AG09319 (cell line): ENCODE measurements around the gene RGS4.

Experiments used
- DNase-seq: peaks from one replicate; pipeline ENCODE4 v3.0.0-alpha.2; 2010; ENCODE audit warnings: low read depth; ENCODE audit errors: extremely low read depth
- TF ChIP-seq, protein P1 (sequence below): IDR thresholded peaks from 2 replicates; pipeline ENCODE4 v1.5.1; 2011; ENCODE audit warnings: low read depth, mild to moderate bottlenecking, inconsistent platforms, low read length, moderate library complexity

Gene RGS4

DNA sequence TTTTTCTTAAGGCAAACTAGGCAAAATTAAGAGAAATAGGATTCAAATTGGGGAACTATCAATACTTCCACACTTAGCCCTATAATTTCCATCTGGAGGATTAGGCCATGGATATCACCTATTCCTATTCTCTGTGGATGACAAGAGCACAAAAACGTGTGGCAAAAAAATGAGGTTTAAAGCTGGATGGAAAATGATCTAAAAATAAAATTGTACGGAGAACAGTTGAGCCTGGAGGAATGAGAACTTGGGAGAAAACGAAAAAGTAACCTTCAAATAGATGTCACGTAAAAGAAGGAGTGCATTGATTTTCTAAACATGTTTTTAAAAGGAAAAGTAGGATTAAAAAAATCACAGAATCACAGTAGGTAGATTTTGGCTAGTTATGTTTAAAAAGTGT, 55.7 kb downstream of the RGS4 start:
- TF ChIP-seq, protein P1, sequence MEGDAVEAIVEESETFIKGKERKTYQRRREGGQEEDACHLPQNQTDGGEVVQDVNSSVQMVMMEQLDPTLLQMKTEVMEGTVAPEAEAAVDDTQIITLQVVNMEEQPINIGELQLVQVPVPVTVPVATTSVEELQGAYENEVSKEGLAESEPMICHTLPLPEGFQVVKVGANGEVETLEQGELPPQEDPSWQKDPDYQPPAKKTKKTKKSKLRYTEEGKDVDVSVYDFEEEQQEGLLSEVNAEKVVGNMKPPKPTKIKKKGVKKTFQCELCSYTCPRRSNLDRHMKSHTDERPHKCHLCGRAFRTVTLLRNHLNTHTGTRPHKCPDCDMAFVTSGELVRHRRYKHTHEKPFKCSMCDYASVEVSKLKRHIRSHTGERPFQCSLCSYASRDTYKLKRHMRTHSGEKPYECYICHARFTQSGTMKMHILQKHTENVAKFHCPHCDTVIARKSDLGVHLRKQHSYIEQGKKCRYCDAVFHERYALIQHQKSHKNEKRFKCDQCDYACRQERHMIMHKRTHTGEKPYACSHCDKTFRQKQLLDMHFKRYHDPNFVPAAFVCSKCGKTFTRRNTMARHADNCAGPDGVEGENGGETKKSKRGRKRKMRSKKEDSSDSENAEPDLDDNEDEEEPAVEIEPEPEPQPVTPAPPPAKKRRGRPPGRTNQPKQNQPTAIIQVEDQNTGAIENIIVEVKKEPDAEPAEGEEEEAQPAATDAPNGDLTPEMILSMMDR = no peak
- no peak for DNase-seq
